Vagina (tissue), 2 donors: Measurements from ENCODE around the gene GRK5. TPM values are rescaled to one million over a fixed set of nuclear protein-coding genes. Genes with fewer than 3 reads are reported as not detected.
A peak's percentile ranks its signal among the peaks of the same experiment; 100 is the strongest.

ENCODE experiments used
- DNase-seq, 2 donors: peaks; one replicate each; pipeline ENCODE4 v3.0.0-alpha.2; 2017; ENCODE audit errors: extremely low spot score in 2 of 2
- H3K27ac ChIP-seq: fragments of 200-600 bp; sonication (generic); one replicate; pipeline ENCODE4 v1.5.1; 2019
- H3K27me3 ChIP-seq: fragments of 200-600 bp; sonication (generic); one replicate; pipeline ENCODE4 v1.5.1; 2019
- H3K36me3 ChIP-seq, 2 donors: fragments of 200-600 bp; sonication (generic); one replicate each; pipeline ENCODE4 v1.5.1; 2017 to 2019
- H3K4me1 ChIP-seq: fragments of 200-600 bp; sonication (generic); one replicate; pipeline ENCODE4 v1.5.1; 2019
- H3K4me3 ChIP-seq, 2 donors: fragments of 200-600 bp; sonication (generic); 1 replicate in 1 of 2; 2 replicates in 1 of 2; pipeline ENCODE4 v1.5.1; 2016 to 2019
- H3K9me3 ChIP-seq: fragments of 200-600 bp; sonication (generic); one replicate; pipeline ENCODE4 v1.5.1; 2019
- CTCF ChIP-seq, 3 experiments: fragments of 450-650 bp in 2 of 3; fragments of 200-600 bp in 1 of 3; sonication (generic) in 1 of 3; IDR thresholded peaks; one replicate each; pipeline ENCODE4 v1.5.1; 2017 to 2019; ENCODE audit warnings: antibody characterized with exemption in 3 of 3, mild to moderate bottlenecking in 2 of 3, moderate library complexity in 2 of 3
- POLR2A ChIP-seq, 2 donors: fragments of 450-650 bp; IDR thresholded peaks; one replicate each; pipeline ENCODE4 v1.6.1; 2017; ENCODE audit warnings: antibody characterized with exemption in 2 of 2, mild to moderate bottlenecking in 2 of 2, moderate library complexity in 2 of 2
- POLR2AphosphoS5 ChIP-seq, 2 donors: sonication (generic); formaldehyde crosslinking; IDR thresholded peaks; one replicate each; pipeline ENCODE4 v1.9.0; 2017; ENCODE audit warnings: antibody characterized with exemption in 2 of 2, mild to moderate bottlenecking in 2 of 2, low read depth in 1 of 2; ENCODE audit not compliant: insufficient read depth in 1 of 2
- intact Hi-C: fragments of 100-400 bp; cut with DNase I; formaldehyde crosslinking; loops from one replicate; pipeline ENCODE4 v1.15.1; 2023
- total RNA-seq: library from RNA; depleted of rRNA; stranded (reverse); fragments of >200 nt; gene quantifications from one replicate; pipeline ENCODE4 v1.2.3, GENCODE V29; 2016

Gene GRK5
- total RNA-seq, 1 donor from 2014 or later, result 16.5 TPM

- H3K27me3 ChIP-seq, result no peaks in the 10 kb centered on the region
- H3K4me1 ChIP-seq, result peaks cover 58% of the 10 kb centered on the region
- no peaks in the 10 kb centered on the region for H3K36me3 ChIP-seq
- H3K9me3 ChIP-seq, result no peaks in the 10 kb centered on the region
- TF ChIP-seq POLR2A (IDR thresholded peaks at IDR 0.05) (no peak), POLR2AphosphoS5 (IDR thresholded peaks at IDR 0.05; ENCODE audit: insufficient read depth in 1 of 2, low read depth in 1 of 2) (peak in 1 of 2 donors; percentile 40)
- peak overlapping the region; percentile 46 for H3K27ac ChIP-seq
- DNase-seq, result no peak
- H3K4me3 ChIP-seq, result no peak overlapping the region
- intact Hi-C loops, result loop anchor here (10.0 kb wide), 1 partner anchor 115 kb away; no protein-coding TSS in a partner anchor
Observed at GRCh38 chr10:119289227-119289920, 82.0 kb downstream of the GRK5 start.

DNA sequence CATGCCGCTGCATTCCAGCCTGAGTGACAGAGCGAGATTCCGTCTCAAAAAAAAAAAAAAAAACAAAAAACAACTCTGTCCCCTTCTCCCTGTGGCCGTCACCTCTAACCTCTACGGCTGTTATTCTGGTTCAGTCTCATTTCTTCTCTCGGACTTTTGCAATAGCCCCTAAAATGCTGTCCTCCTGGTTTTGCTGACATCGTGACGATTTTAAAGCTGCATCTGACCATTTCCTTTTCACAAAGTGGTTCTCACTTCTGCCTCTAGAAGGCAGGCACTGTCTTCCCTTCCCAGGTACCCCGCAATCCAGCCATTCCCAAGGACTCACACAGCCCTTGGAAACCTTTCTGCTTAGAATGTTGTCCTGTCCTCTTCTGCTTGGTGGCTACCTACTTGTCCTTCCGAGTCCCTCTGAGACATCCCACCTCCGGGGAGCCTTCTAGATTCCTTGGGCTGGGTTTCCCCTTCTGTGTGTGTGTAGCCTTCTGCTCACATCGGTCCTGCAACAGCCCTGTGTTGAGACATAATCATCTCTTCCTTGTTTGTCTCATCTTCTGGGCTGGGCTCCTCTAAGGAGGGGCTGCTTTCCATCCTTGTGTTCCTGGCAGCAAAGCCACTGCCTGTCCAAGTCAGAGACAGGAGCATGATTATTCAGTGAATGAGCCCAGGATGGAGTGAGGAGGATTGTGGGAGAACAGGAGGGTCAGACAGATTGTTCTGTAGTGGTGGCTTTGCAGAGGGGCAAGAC is 83.1 kb downstream of the GRK5 start:
- intact Hi-C loops, result no loop called here
- TF ChIP-seq CTCF (IDR thresholded peaks at IDR 0.05) (no peak), POLR2A (IDR thresholded peaks at IDR 0.05) (no peak), POLR2AphosphoS5 (IDR thresholded peaks at IDR 0.05; ENCODE audit: insufficient read depth in 1 of 2, low read depth in 1 of 2) (no peak)
- Histone ChIP-seq H3K4me3 (no peak overlapping the region), H3K27ac (peak overlapping the region; percentile 46), H3K9me3 (no peaks in the 10 kb centered on the region), H3K27me3 (no peaks in the 10 kb centered on the region), H3K36me3 (no peaks in the 10 kb centered on the region), H3K4me1 (peaks cover 47% of the 10 kb centered on the region)
- no peak for DNase-seq

DNA sequence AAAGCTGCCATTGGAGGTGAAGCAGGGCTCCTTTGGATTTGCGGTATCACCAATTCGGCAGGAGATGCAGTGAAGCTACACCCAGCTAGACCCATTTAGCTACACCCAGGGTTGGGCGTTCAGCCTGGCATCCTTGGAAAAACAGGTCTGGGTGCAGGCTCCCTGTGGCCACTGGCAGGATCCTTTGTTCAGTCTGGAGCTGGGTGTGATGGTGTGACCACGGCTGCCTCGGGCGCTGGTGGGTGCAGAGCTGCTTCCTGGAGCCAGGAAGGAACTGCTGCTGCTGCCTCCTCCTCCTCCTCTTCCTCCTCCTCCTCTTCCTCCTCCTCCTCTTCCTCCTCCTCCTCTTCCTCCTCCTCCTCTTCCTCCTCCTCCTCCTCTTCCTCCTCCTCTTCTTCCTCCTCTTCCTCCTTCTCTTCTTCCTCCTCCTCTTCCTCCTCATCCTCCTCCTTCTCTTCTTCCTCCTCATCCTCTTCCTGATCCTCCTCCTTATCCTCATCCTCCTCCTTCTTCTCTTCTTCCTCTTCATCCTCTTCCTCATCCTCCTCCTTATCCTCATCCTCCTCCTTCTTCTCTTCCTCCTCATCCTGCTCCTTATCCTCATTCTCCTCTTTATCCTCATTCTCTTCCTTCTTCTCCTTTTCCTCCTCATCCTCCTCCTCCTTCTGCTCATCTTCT is 84.0 kb downstream of the GRK5 start:
- Histone ChIP-seq H3K4me3 (no peak overlapping the region), H3K27ac (no peak overlapping the region), H3K36me3 (no peaks in the 10 kb centered on the region), H3K27me3 (no peaks in the 10 kb centered on the region), H3K9me3 (no peaks in the 10 kb centered on the region), H3K4me1 (peaks cover 39% of the 10 kb centered on the region)
- no peak for DNase-seq
- no peak for TF ChIP-seq POLR2A (IDR thresholded peaks at IDR 0.05)
- no peak for TF ChIP-seq POLR2AphosphoS5 (IDR thresholded peaks at IDR 0.05; ENCODE audit: insufficient read depth in 1 of 2, low read depth in 1 of 2)
- no peak for TF ChIP-seq CTCF (IDR thresholded peaks at IDR 0.05)
- intact Hi-C loops, result no loop called here

- Histone ChIP-seq H3K36me3 (no peaks in the 10 kb centered on the region), H3K4me3 (no peak overlapping the region), H3K4me1 (peaks cover 26% of the 10 kb centered on the region), H3K27me3 (no peaks in the 10 kb centered on the region), H3K9me3 (peaks cover 3% of the 10 kb centered on the region), H3K27ac (no peak overlapping the region)
- DNase-seq, result no peak
- TF ChIP-seq CTCF (IDR thresholded peaks at IDR 0.05) (no peak), POLR2AphosphoS5 (IDR thresholded peaks at IDR 0.05; ENCODE audit: insufficient read depth in 1 of 2, low read depth in 1 of 2) (no peak), POLR2A (IDR thresholded peaks at IDR 0.05) (no peak)
- intact Hi-C loops, result no loop called here
Observed at GRCh38 chr10:119292968-119293760, 85.8 kb downstream of the GRK5 start.

GRCh38 chr10:119296703-119297102 is 89.3 kb downstream of the GRK5 start:
- Histone ChIP-seq H3K27ac (no peak overlapping the region), H3K27me3 (no peaks in the 10 kb centered on the region), H3K9me3 (peaks cover 3% of the 10 kb centered on the region), H3K4me3 (no peak overlapping the region), H3K36me3 (no peaks in the 10 kb centered on the region), H3K4me1 (peaks cover 2% of the 10 kb centered on the region)
- TF ChIP-seq POLR2AphosphoS5 (IDR thresholded peaks at IDR 0.05; ENCODE audit: insufficient read depth in 1 of 2, low read depth in 1 of 2) (no peak), POLR2A (IDR thresholded peaks at IDR 0.05) (no peak), CTCF (IDR thresholded peaks at IDR 0.05) (no peak)
- intact Hi-C loops, result no loop called here
- no peak for DNase-seq
